ENCODE data around the gene SSRP1.

- TF ChIP-seq, protein P1, sequence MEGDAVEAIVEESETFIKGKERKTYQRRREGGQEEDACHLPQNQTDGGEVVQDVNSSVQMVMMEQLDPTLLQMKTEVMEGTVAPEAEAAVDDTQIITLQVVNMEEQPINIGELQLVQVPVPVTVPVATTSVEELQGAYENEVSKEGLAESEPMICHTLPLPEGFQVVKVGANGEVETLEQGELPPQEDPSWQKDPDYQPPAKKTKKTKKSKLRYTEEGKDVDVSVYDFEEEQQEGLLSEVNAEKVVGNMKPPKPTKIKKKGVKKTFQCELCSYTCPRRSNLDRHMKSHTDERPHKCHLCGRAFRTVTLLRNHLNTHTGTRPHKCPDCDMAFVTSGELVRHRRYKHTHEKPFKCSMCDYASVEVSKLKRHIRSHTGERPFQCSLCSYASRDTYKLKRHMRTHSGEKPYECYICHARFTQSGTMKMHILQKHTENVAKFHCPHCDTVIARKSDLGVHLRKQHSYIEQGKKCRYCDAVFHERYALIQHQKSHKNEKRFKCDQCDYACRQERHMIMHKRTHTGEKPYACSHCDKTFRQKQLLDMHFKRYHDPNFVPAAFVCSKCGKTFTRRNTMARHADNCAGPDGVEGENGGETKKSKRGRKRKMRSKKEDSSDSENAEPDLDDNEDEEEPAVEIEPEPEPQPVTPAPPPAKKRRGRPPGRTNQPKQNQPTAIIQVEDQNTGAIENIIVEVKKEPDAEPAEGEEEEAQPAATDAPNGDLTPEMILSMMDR (IDR thresholded peaks at IDR 0.05): no peak
- no peak for TF ChIP-seq ZFX (IDR thresholded peaks at IDR 0.05; ENCODE audit: borderline replicate concordance)
These were observed 10.0 kb downstream of the SSRP1 start for GRCh38 chr11:57325735-57326048.

All from 22Rv1 (cell line).